HEK293 (cell line): ENCODE data around the gene DOP1B.

Experiments
- CTCF ChIA-PET: fragments of 350-600 bp; formaldehyde crosslinking; extraction: SDS; loops from one replicate; lab custom pipeline; 2021; ENCODE audit warnings: antibody characterized with exemption; lab: Yijun Ruan, JAX
- POLR2A ChIA-PET: fragments of 300-600 bp; formaldehyde crosslinking; extraction: SDS; loops from one replicate; lab custom pipeline; 2020; ENCODE audit warnings: antibody characterized with exemption, inconsistent platforms; lab: Yijun Ruan, JAX
- H3K27ac ChIP-seq: fragments of 200-500 bp; sonication (Bioruptor generic); 2 replicates; pipeline ENCODE4 v1.5.1; 2014; ENCODE audit warnings: low read depth, low read length, control low read depth, inconsistent platforms; ENCODE audit errors: extremely low read depth
- H3K36me3 ChIP-seq, 2 experiments: fragments of 200-500 bp in 1 of 2; sonication (Bioruptor generic) in 1 of 2; 1 replicate in 1 of 2; 2 replicates in 1 of 2; pipeline ENCODE4 v1.5.1; 2014 to 2017; ENCODE audit warnings: inconsistent platforms in 2 of 2, low read length in 2 of 2; ENCODE audit not compliant: control insufficient read depth in 2 of 2, insufficient read depth in 1 of 2
- H3K4me1 ChIP-seq: fragments of 200-500 bp; sonication (Bioruptor generic); 2 replicates; pipeline ENCODE4 v1.5.1; 2014; ENCODE audit warnings: mild to moderate bottlenecking, low read length, inconsistent platforms; ENCODE audit not compliant: control insufficient read depth, insufficient read depth
- H3K4me3 ChIP-seq: 2 replicates; pipeline ENCODE4 v1.5.1; 2011; ENCODE audit warnings: low read depth, mild to moderate bottlenecking, control low read depth, low read length, moderate library complexity
- H3K9me3 ChIP-seq: fragments of 200-500 bp; sonication (Bioruptor generic); 2 replicates; pipeline ENCODE4 v1.5.1; 2014; ENCODE audit warnings: low read depth, low read length, inconsistent platforms; ENCODE audit not compliant: control insufficient read depth, insufficient read depth
- GLI4 ChIP-seq: fragments of 450-650 bp; formaldehyde crosslinking; IDR thresholded peaks from 2 replicates; pipeline ENCODE4 v1.5.1; 2016; ENCODE audit warnings: missing biosample characterization, missing genetic modification characterization
- GLIS1 ChIP-seq: fragments of 450-650 bp; formaldehyde crosslinking; IDR thresholded peaks from 2 replicates; pipeline ENCODE4 v1.5.1; 2016; ENCODE audit warnings: missing biosample characterization, missing genetic modification characterization
- HOXD13 ChIP-seq: sonication (generic); formaldehyde crosslinking; IDR thresholded peaks from 2 replicates; pipeline ENCODE4 v1.8.0; 2022; ENCODE audit warnings: missing genetic modification reagents, borderline replicate concordance
- IKZF3 ChIP-seq: fragments of 450-650 bp; IDR thresholded peaks from 2 replicates; pipeline ENCODE4 v1.5.0; 2018; ENCODE audit warnings: missing biosample characterization, mild to moderate bottlenecking, missing genetic modification characterization, moderate library complexity
- MYNN ChIP-seq: fragments of 450-650 bp; formaldehyde crosslinking; IDR thresholded peaks from 2 replicates; pipeline ENCODE4 v1.5.1; 2016; ENCODE audit warnings: missing biosample characterization, missing genetic modification characterization, borderline replicate concordance
- REST ChIP-seq: fragments of 450-650 bp; formaldehyde crosslinking; IDR thresholded peaks from 2 replicates; pipeline ENCODE4 v1.5.1; 2016; ENCODE audit warnings: missing biosample characterization, missing genetic modification characterization
- SALL2 ChIP-seq: fragments of 450-650 bp; formaldehyde crosslinking; IDR thresholded peaks from 2 replicates; pipeline ENCODE4 v1.5.0; 2017; ENCODE audit warnings: missing biosample characterization, mild to moderate bottlenecking, missing genetic modification characterization, borderline replicate concordance
- WT1 ChIP-seq: fragments of 450-650 bp; formaldehyde crosslinking; IDR thresholded peaks from 2 replicates; pipeline ENCODE4 v1.5.1; 2016; ENCODE audit warnings: missing biosample characterization, missing genetic modification characterization
- ZBTB17 ChIP-seq: fragments of 450-650 bp; formaldehyde crosslinking; IDR thresholded peaks from 2 replicates; pipeline ENCODE4 v1.5.1; 2016; ENCODE audit warnings: missing biosample characterization, missing genetic modification characterization
- ZBTB44 ChIP-seq: fragments of 450-650 bp; IDR thresholded peaks from 2 replicates; pipeline ENCODE4 v1.5.1; 2018; ENCODE audit warnings: missing biosample characterization, mild to moderate bottlenecking, missing genetic modification characterization
- ZBTB8A ChIP-seq: fragments of 450-650 bp; formaldehyde crosslinking; IDR thresholded peaks from 2 replicates; pipeline ENCODE4 v1.5.1; 2016; ENCODE audit warnings: missing biosample characterization, missing genetic modification characterization
- ZEB2 ChIP-seq: fragments of 450-650 bp; formaldehyde crosslinking; IDR thresholded peaks from 2 replicates; pipeline ENCODE4 v1.5.1; 2016; ENCODE audit warnings: missing biosample characterization, missing genetic modification characterization
- ZFHX2 ChIP-seq: fragments of 450-650 bp; formaldehyde crosslinking; conservative IDR thresholded peaks from 2 replicates; pipeline ENCODE4 v1.5.1; 2016; ENCODE audit warnings: missing biosample characterization, missing genetic modification characterization
- ZNF132 ChIP-seq: fragments of 450-650 bp; formaldehyde crosslinking; IDR thresholded peaks from 2 replicates; pipeline ENCODE4 v1.5.1; 2017; ENCODE audit warnings: missing biosample characterization, missing genetic modification characterization, borderline replicate concordance
- ZNF175 ChIP-seq: fragments of 450-650 bp; formaldehyde crosslinking; IDR thresholded peaks from 2 replicates; pipeline ENCODE4 v1.5.1; 2016; ENCODE audit warnings: missing biosample characterization, missing genetic modification characterization
- ZNF221 ChIP-seq: fragments of 450-650 bp; formaldehyde crosslinking; IDR thresholded peaks from 2 replicates; pipeline ENCODE4 v1.5.1; 2017; ENCODE audit warnings: missing biosample characterization, missing genetic modification characterization, borderline replicate concordance
- ZNF341 ChIP-seq: fragments of 450-650 bp; formaldehyde crosslinking; IDR thresholded peaks from 2 replicates; pipeline ENCODE4; 2016; ENCODE audit warnings: low read depth, missing biosample characterization, missing genetic modification characterization
- ZNF391 ChIP-seq: fragments of 450-650 bp; formaldehyde crosslinking; IDR thresholded peaks from 2 replicates; pipeline ENCODE4 v1.5.1; 2016; ENCODE audit warnings: low read depth, missing biosample characterization, missing genetic modification characterization, borderline replicate concordance
- ZNF530 ChIP-seq: fragments of 450-650 bp; formaldehyde crosslinking; IDR thresholded peaks from 2 replicates; pipeline ENCODE4 v1.5.1; 2016; ENCODE audit warnings: low read depth, missing biosample characterization, missing genetic modification characterization
- ZNF544 ChIP-seq: fragments of 450-650 bp; formaldehyde crosslinking; IDR thresholded peaks from 2 replicates; pipeline ENCODE4 v1.5.0; 2017; ENCODE audit warnings: missing biosample characterization, missing genetic modification characterization
- ZNF560 ChIP-seq: fragments of 450-650 bp; formaldehyde crosslinking; IDR thresholded peaks from 2 replicates; pipeline ENCODE4 v1.5.1; 2017; ENCODE audit warnings: missing biosample characterization, missing genetic modification characterization, borderline replicate concordance
- ZNF561 ChIP-seq: fragments of 450-650 bp; IDR thresholded peaks from 2 replicates; pipeline ENCODE4 v1.5.1; 2018; ENCODE audit warnings: missing biosample characterization, missing genetic modification characterization, borderline replicate concordance
- ZNF664 ChIP-seq: fragments of 450-650 bp; formaldehyde crosslinking; IDR thresholded peaks from 2 replicates; pipeline ENCODE4 v1.5.1; 2016; ENCODE audit warnings: missing biosample characterization, missing genetic modification characterization
- ZNF701 ChIP-seq: fragments of 450-650 bp; formaldehyde crosslinking; IDR thresholded peaks from 2 replicates; pipeline ENCODE4 v1.5.1; 2016; ENCODE audit warnings: missing biosample characterization, missing genetic modification characterization
- ZNF843 ChIP-seq: fragments of 450-650 bp; formaldehyde crosslinking; IDR thresholded peaks from 2 replicates; pipeline ENCODE4 v1.5.1; 2016; ENCODE audit warnings: missing biosample characterization, missing genetic modification characterization

DOP1B gene

DNA sequence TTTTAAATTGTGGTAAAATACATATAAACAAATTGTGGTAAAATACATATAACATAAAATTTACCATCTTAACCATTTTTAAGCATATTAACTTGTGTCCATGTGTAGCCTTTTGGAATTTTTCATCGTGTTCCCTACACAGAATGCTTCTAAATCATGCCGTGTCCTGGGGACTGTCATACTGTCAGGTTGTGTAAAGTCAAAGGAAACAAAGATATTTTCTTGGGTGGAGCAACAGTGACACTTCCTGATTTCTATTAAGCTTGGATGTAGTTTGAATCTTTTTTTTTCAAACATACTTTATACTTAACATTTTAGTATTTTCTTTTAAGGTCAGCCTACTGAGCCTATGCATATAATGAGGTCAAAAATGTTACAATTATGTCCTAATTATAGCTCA is 32.3 kb downstream of the DOP1B start (continued):
- no peak for TF ChIP-seq IKZF3 (tag by site-specific recombination)

- Histone ChIP-seq H3K27ac (no peak overlapping the region), H3K4me1 (peaks cover 11% of the 10 kb centered on the region), H3K36me3 (no peaks in the 10 kb centered on the region), H3K4me3 (no peak overlapping the region), H3K9me3 (no peaks in the 10 kb centered on the region)
- ChIA-PET CTCF (interaction anchor here (0.6 to 1.1 kb wide), 2 partner anchors 22 to 49 kb away, joined by 3 read pairs; no protein-coding TSS in a partner anchor), POLR2A (interaction anchor here (1.0 kb wide), 1 partner anchor 13 kb away, joined by 3 read pairs; no protein-coding TSS in a partner anchor)
- TF ChIP-seq ZNF175 (tag by site-specific recombination) (no peak), ZNF530 (no peak), ZNF132 (no peak), GLI4 (no peak), ZNF341 (tag by site-specific recombination) (no peak), HOXD13 (CRISPR knock-in tag) (no peak), ZNF560 (tag by site-specific recombination) (no peak), ZNF561 (tag by site-specific recombination) (no peak), ZFHX2 (tag by site-specific recombination) (no peak), ZNF221 (tag by site-specific recombination) (no peak), ZNF664 (tag by site-specific recombination) (no peak), ZEB2 (no peak), SALL2 (tag by site-specific recombination) (no peak), REST (tag by site-specific recombination) (no peak), GLIS1 (no peak), MYNN (tag by site-specific recombination) (no peak), ZNF843 (no peak)
Measured at GRCh38 chr21:36190736-36191135, 34.1 kb downstream of the DOP1B start.

GRCh38 chr21:36193200-36193599 is 36.6 kb downstream of the DOP1B start:
- TF ChIP-seq ZBTB17 (0 out of 2 replicates have a peak, but pooled peaks have one; percentile 18), ZNF391 (tag by site-specific recombination) (no peak), ZNF544 (tag by site-specific recombination) (no peak), ZNF701 (tag by site-specific recombination) (0 out of 2 replicates have a peak, but pooled peaks have one; percentile 63), ZBTB8A (tag by site-specific recombination) (peak; percentile 86), GLIS1 (peak; percentile 31), ZBTB44 (tag by site-specific recombination) (no peak), WT1 (tag by site-specific recombination) (peak; percentile 35; the same call in 1 of the 2 replicates)
- no peaks in the 10 kb centered on the region for H3K36me3 ChIP-seq
- H3K4me3 ChIP-seq, result no peak overlapping the region
- ChIA-PET POLR2A (no interaction called here), CTCF (no interaction called here)
- peaks cover 5% of the 10 kb centered on the region for H3K4me1 ChIP-seq
- no peaks in the 10 kb centered on the region for H3K9me3 ChIP-seq
- H3K27ac ChIP-seq, result no peak overlapping the region
